ENCODE data around the gene EGR2. TPM values are rescaled to one million over a fixed set of nuclear protein-coding genes. Genes with fewer than 3 reads are reported as not detected.

Gene EGR2
- total and polyA plus RNA-seq, 10 of the 15 experiments (the other 5 are each of a cell fraction or from before 2014, with no cell fraction given): 8.3 to 56.5 (median 16.2) TPM

DNA sequence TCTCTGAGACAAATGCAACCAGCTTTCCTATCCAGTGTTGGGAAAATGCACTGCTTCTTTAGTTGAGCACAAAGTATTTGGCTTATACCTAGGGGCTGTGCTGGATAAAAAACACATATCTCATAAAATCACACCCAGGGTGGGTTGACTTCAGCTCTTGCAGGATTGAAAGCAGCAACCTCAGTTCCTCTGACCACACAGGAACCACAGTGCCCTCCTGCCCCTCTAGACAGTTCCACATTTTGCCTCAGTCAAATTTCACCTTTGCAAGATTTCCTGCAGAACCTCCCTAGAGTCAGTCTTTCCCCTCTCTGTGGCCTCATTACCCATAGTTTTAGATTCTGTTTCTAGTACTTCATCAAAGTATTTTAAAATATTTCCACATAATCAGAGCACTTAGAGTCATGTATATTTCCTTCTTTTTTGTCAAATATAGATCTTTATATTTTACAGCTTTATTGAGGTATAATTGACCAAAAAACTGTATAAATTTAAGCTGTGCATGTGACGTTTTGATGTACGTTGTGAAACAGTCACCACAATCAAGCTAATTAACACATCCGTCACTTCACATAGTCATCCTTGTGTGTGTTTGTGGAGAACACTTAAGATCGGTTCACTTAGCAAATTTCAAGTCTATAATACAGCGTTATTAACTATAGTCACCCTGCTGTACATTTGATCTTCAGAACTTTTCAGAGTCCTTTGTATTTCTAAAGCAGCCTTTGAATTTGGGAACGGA is 37.0 kb upstream of the EGR2 start (continued):
- TF ChIP-seq PML (IDR thresholded peaks at IDR 0.05; ENCODE audit: low read length) (no peak), TCF7 (IDR thresholded peaks at IDR 0.05; ENCODE audit: borderline replicate concordance) (0 out of 2 replicates have a peak, but pooled peaks have one; percentile 12), CHD1 (IDR thresholded peaks at IDR 0.05; ENCODE audit: low read depth, low read length) (no peak), E2F4 (IDR thresholded peaks at IDR 0.05; ENCODE audit: low read depth, low read length) (no peak), IKZF1 (conservative IDR thresholded peaks at IDR 0.05) (peak; percentile 81), BACH1 (IDR thresholded peaks at IDR 0.05; ENCODE audit: borderline replicate concordance) (no peak; the same call in 1 of the 2 replicates), RCOR1 (conservative IDR thresholded peaks at IDR 0.05; ENCODE audit: low read depth, low read length) (no peak), MTA2 (IDR thresholded peaks at IDR 0.05; ENCODE audit: low read depth) (peak; percentile 93), IRF3 (IDR thresholded peaks at IDR 0.05) (no peak), IKZF2 (IDR thresholded peaks at IDR 0.05) (peak; percentile 82 to 85), SIN3A (IDR thresholded peaks at IDR 0.05; ENCODE audit: low read depth, low read length) (no peak), POLR2AphosphoS2 (IDR thresholded peaks at IDR 0.05; ENCODE audit: low read depth, low read length) (no peak), E2F8 (IDR thresholded peaks at IDR 0.05; ENCODE audit: low read depth, partially characterized antibody) (no peak), LARP7 (IDR thresholded peaks at IDR 0.05) (no peak), MEF2B (IDR thresholded peaks at IDR 0.05; ENCODE audit: partially characterized antibody, poor library complexity, severe bottlenecking) (peak; percentile 55), STAT3 (IDR thresholded peaks at IDR 0.05; ENCODE audit: low read depth, low read length) (0 out of 2 replicates have a peak, but pooled peaks have one; percentile 19), FOXK2 (IDR thresholded peaks at IDR 0.05) (no peak), GATAD2B (conservative IDR thresholded peaks at IDR 0.05; ENCODE audit: low read depth) (0 out of 2 replicates have a peak, but pooled peaks have one; percentile 55), BRCA1 (IDR thresholded peaks at IDR 0.05; ENCODE audit: low read depth, low read length) (no peak)
- TF ChIP-seq, protein P1, sequence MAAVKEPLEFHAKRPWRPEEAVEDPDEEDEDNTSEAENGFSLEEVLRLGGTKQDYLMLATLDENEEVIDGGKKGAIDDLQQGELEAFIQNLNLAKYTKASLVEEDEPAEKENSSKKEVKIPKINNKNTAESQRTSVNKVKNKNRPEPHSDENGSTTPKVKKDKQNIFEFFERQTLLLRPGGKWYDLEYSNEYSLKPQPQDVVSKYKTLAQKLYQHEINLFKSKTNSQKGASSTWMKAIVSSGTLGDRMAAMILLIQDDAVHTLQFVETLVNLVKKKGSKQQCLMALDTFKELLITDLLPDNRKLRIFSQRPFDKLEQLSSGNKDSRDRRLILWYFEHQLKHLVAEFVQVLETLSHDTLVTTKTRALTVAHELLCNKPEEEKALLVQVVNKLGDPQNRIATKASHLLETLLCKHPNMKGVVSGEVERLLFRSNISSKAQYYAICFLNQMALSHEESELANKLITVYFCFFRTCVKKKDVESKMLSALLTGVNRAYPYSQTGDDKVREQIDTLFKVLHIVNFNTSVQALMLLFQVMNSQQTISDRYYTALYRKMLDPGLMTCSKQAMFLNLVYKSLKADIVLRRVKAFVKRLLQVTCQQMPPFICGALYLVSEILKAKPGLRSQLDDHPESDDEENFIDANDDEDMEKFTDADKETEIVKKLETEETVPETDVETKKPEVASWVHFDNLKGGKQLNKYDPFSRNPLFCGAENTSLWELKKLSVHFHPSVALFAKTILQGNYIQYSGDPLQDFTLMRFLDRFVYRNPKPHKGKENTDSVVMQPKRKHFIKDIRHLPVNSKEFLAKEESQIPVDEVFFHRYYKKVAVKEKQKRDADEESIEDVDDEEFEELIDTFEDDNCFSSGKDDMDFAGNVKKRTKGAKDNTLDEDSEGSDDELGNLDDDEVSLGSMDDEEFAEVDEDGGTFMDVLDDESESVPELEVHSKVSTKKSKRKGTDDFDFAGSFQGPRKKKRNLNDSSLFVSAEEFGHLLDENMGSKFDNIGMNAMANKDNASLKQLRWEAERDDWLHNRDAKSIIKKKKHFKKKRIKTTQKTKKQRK (IDR thresholded peaks at IDR 0.05; ENCODE audit: low read depth, low read length): no peak
- TF ChIP-seq, protein P2, sequence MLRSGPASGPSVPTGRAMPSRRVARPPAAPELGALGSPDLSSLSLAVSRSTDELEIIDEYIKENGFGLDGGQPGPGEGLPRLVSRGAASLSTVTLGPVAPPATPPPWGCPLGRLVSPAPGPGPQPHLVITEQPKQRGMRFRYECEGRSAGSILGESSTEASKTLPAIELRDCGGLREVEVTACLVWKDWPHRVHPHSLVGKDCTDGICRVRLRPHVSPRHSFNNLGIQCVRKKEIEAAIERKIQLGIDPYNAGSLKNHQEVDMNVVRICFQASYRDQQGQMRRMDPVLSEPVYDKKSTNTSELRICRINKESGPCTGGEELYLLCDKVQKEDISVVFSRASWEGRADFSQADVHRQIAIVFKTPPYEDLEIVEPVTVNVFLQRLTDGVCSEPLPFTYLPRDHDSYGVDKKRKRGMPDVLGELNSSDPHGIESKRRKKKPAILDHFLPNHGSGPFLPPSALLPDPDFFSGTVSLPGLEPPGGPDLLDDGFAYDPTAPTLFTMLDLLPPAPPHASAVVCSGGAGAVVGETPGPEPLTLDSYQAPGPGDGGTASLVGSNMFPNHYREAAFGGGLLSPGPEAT (IDR thresholded peaks at IDR 0.05; ENCODE audit: low read depth): peak; percentile 52

All from GM12878 (cell line).